Adrenal gland (tissue), 12 donors: ENCODE data around the gene ODAD3. TPM values are rescaled to one million over a fixed set of nuclear protein-coding genes. Genes with fewer than 3 reads are reported as not detected.
"Not testable (repeated sequence)": the region's sequence is repeated elsewhere in the genome, so short reads cannot be mapped to it uniquely, and the experiment has no call there.

Source experiments
- DNase-seq, 7 donors: peaks; one replicate each; pipeline ENCODE4 v3.0.0-alpha.2; 2019 to 2020
- H3K27ac ChIP-seq, 5 donors: fragments of 200-600 bp; sonication (generic) in 4 of 5; 1 replicate in 3 of 5; 2 replicates in 2 of 5; pipeline versions ENCODE4 v1.5.1 to v1.8.0; 2016 to 2020; ENCODE audit warnings: mild to moderate bottlenecking in 1 of 5
- H3K27me3 ChIP-seq: fragments of 200-600 bp; 2 replicates; pipeline ENCODE4 v1.8.0; 2021
- H3K36me3 ChIP-seq, 2 donors: fragments of 200-600 bp; replicated peaks in 1 of 2; 1 replicate in 1 of 2; 2 replicates in 1 of 2; pipeline versions ENCODE4 v1.5.1 to v1.8.0; 2018 to 2022
- H3K4me1 ChIP-seq, 2 donors: fragments of 200-600 bp; replicated peaks in 1 of 2; 1 replicate in 1 of 2; 2 replicates in 1 of 2; pipeline versions ENCODE4 v1.5.1 to v1.8.0; 2018 to 2021
- H3K4me3 ChIP-seq, 4 donors: fragments of 200-600 bp; sonication (generic) in 3 of 4; one replicate each; pipeline ENCODE4 v1.5.1; 2016 to 2018
- H3K9me3 ChIP-seq, 3 donors: fragments of 200-600 bp; sonication (generic) in 1 of 3; replicated peaks in 1 of 3; 1 replicate in 2 of 3; 2 replicates in 1 of 3; pipeline versions ENCODE4 v1.5.1 to v1.8.0; 2016 to 2021
- POLR2A ChIP-seq, 2 donors: fragments of 450-650 bp; IDR thresholded peaks; one replicate each; pipeline ENCODE4 v1.6.1; 2017; ENCODE audit warnings: antibody characterized with exemption in 2 of 2, mild to moderate bottlenecking in 2 of 2, moderate library complexity in 1 of 2
- WGBS, 4 donors: extraction: QIAGEN DNeasy Blood & Tissue Kit in 2 of 4; methylation state at CpG; one replicate each; pipeline versions ENCODE4 v1.1.5 to v1.1.7; 2013 to 2017; 5-methylcytosine and 5-hydroxymethylcytosine counted together
- intact Hi-C, 2 donors: fragments of 100-400 bp; cut with DNase I; formaldehyde crosslinking; loops; one replicate each; pipeline versions ENCODE4 v1.14.1 to v1.15.0; 2022 to 2023
- polyA plus RNA-seq, 3 donors: library from polyadenylated mRNA; stranded (reverse); fragments of 200-250 nt in 2 of 3; fragments of 350-450 nt in 1 of 3; fragmentation: Illumina TruSeq in 1 of 3; extraction: RNeasy Lipid Tissue Mini Kit (QIAGEN cat#74804) in 1 of 3; gene quantifications; one replicate each; pipeline ENCODE4 v1.2.3, GENCODE V29; 2013 to 2014
- total RNA-seq, 9 donors: library from RNA; depleted of rRNA in 4 of 9; stranded (reverse); fragments of >200 nt in 4 of 9; fragments of 120-200 nt in 1 of 9; fragmentation: NEBNext Ultra II Directional in 1 of 9; extraction: Animal tissue kit (Norgen Biotek cat#: 25700) in 1 of 9; gene quantifications; one replicate each; pipeline versions ENCODE4 v1.1.0 to v1.2.4, GENCODE V29; 2013 to 2023
- TF ChIP-seq, protein P1 (sequence below), 6 experiments: fragments of 450-650 bp in 4 of 6; fragments of 200-600 bp in 2 of 6; sonication (generic) in 1 of 6; IDR thresholded peaks; 1 replicate in 5 of 6; 2 replicates in 1 of 6; pipeline versions ENCODE4 v1.5.1 to v1.8.0; 2016 to 2021; ENCODE audit warnings: antibody characterized with exemption in 6 of 6, mild to moderate bottlenecking in 2 of 6, moderate library complexity in 1 of 6
- donor health status: healthy with polysubstance abuse.
- donor health status: Bipolar disorder and iron deficiency.
- donor health status: DM: yes; HTN: yes; CAD: no.
- donor health status: DM: no; HTN: no; CAD: no.
- donor health status: DM: no; HTN: no; CAD: no.
- donor health status: DM: yes; HTN: yes; CAD: no.

ODAD3 gene
- total and polyA plus RNA-seq, 12 donors: 0.69 to 7.9 (median 3.3) TPM

DNA sequence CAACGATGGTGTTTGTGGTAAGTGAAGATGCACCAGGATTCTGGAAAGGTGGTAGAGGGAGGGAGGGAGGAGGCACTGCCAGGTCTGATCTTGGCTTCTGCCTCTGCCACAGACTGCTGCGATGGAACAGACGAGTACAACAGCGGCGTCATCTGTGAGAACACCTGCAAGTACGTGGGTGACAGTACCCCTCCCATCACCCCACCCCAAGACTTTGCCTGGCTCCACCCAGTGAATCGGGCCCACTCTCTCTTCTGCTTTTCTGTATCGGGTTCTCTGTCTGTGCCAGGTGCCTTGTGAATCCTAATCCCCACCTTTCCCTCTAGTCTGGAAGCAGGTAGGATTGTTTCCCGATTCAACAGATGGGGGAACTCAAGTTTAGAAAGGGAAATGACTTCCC is 3.0 kb upstream of the ODAD3 start:
- H3K27ac ChIP-seq: no peak overlapping the region
- 85 to 97% (median 91%) methylated on average over 9 of the region's 9 CpGs for WGBS, 4 donors
- H3K9me3 ChIP-seq: no peaks in the 10 kb centered on the region
- intact Hi-C loops: no loop called here
- no peaks in the 10 kb centered on the region for H3K27me3 ChIP-seq
- DNase-seq: no peak
- H3K4me3 ChIP-seq: no peak overlapping the region
- H3K4me1 ChIP-seq: peaks cover 12 to 17% of the 10 kb centered on the region in 2 donors
- no peak for TF ChIP-seq POLR2A (IDR thresholded peaks at IDR 0.05)
- TF ChIP-seq, protein P1, sequence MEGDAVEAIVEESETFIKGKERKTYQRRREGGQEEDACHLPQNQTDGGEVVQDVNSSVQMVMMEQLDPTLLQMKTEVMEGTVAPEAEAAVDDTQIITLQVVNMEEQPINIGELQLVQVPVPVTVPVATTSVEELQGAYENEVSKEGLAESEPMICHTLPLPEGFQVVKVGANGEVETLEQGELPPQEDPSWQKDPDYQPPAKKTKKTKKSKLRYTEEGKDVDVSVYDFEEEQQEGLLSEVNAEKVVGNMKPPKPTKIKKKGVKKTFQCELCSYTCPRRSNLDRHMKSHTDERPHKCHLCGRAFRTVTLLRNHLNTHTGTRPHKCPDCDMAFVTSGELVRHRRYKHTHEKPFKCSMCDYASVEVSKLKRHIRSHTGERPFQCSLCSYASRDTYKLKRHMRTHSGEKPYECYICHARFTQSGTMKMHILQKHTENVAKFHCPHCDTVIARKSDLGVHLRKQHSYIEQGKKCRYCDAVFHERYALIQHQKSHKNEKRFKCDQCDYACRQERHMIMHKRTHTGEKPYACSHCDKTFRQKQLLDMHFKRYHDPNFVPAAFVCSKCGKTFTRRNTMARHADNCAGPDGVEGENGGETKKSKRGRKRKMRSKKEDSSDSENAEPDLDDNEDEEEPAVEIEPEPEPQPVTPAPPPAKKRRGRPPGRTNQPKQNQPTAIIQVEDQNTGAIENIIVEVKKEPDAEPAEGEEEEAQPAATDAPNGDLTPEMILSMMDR (IDR thresholded peaks at IDR 0.05): no peak
- H3K36me3 ChIP-seq: peaks cover 0 to 65% of the 10 kb centered on the region in 2 donors

DNA sequence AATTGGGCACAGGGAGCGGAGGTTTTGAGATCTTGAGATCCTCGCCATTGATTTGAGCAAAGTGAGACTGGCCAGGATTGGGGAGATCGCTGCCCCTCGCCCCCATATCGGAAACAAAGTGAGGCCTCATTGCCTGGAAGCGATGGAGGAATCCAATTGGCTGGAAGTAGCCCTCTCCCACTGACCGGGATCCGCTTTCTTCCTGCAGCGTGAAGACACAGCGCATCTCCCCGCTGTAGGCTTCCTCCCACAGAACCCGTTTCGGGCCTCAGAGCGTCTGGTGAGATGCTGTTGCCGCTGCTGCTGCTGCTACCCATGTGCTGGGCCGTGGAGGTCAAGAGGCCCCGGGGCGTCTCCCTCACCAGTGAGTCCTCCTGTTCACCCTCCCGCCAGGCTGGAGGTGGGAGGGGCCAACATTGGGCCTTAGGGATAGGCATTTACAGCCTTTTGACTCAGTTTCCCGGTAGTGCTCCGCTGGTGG is 952 bp upstream of the ODAD3 start:
- WGBS, 4 donors: 0 to 5% (median 2%) methylated on average over 8 to 21 of the region's 21 CpGs

DNA sequence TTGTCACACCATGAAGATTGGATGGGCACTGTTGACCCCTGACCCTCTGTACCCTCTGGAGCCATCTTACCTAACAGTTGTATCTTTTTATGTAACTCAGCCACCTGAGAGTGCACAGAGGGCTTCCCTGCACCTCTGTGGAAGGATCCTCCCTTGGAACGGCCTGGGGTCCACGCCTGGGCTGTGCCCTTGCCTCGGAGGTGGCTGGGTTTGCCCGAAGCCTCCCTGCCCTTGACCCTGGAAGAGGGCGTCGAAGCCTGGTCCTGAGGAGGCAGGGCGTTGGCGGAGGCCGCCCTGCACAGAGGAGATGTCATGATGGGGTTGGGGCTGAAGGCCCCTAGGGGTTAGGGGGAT is 241 bp downstream of the ODAD3 start:
- H3K27me3 ChIP-seq: no peaks in the 10 kb centered on the region
- H3K4me1 ChIP-seq: peaks cover 12 to 17% of the 10 kb centered on the region in 2 donors
- intact Hi-C loops: loop anchor here (5.0 kb wide), 2 partner anchors 47 to 52 kb away; partner anchors contain the start of gene EPOR (in 1 of the 2)
- H3K4me3 ChIP-seq: peak overlapping the region in 1 of 4 donors; percentile 81
- DNase-seq: no peak
- H3K9me3 ChIP-seq: no peaks in the 10 kb centered on the region
- whole genome bisulfite sequencing, 4 donors: 0 to 6% (median 2%) methylated on average over 4 to 9 of the region's 9 CpGs; no CpG with 5 or more reads in 1 of the 4 donors
- H3K27ac ChIP-seq: peak overlapping the region in 4 of 5 donors; percentile 51 to 87 (median 72)
- no peak for TF ChIP-seq POLR2A (IDR thresholded peaks at IDR 0.05)
- H3K36me3 ChIP-seq: peaks cover 0 to 33% of the 10 kb centered on the region in 2 donors

More for the DNA sequence above, 952 bp upstream of the ODAD3 start:
- DNase-seq: peak in 2 of 7 donors; percentile 36 to 52
- Histone ChIP-seq H3K4me3 (peak overlapping the region in 3 of 4 donors; percentile 4 to 81 (median 78)), H3K4me1 (peaks cover 12 to 17% of the 10 kb centered on the region in 2 donors), H3K36me3 (peaks cover 0 to 44% of the 10 kb centered on the region in 2 donors), H3K27me3 (no peaks in the 10 kb centered on the region), H3K27ac (peak overlapping the region in 3 of 5 donors; percentile 57 to 87 (median 87)), H3K9me3 (no peaks in the 10 kb centered on the region)
- intact Hi-C loops: no loop called here
- TF ChIP-seq POLR2A (IDR thresholded peaks at IDR 0.05): no peak
- TF ChIP-seq, protein P1 (IDR thresholded peaks at IDR 0.05): peak in 1 of 6 experiments; percentile 9

DNA sequence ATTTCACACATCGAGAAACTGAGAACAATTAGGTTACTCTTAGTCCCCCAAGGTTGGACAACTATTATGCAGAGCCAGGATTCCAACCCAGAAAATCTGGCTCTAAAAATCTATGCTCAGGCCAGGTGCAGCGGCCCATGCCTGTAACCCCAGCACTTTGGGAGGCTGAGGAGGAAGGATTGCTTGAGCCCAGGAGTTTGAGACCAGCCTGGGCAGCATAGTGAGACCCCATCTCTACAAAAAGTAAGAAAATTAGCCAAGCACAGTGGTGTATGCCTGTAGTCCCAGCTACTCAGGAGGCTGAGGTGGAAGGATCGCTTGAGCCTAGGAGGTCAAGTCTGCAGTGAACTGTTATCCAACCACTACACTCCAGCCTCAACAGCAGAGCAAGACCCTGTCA is 1.4 kb downstream of the ODAD3 start:
- H3K9me3 ChIP-seq: not testable (repeated sequence)

DNA sequence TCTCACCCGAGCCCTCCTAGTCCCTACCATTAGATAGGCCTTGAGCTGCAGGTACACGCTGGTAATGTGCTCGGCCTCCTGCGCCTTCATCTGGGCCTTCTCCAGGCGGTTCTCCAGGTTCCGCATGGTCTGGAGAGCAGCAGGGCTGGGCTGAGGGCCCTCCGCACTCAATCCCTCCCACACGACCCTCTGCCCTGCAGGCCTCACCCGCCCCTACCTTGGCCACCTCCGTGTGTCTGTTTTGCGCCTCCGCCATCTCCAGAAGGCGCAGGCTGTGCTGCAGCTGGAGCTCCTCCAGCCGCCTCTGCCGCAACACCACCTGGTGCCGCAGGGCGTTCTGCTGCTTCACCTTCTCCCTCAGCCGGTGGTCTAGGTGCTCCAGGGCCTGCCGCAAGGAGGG is 8.3 kb downstream of the ODAD3 start:
- Histone ChIP-seq H3K27ac (no peak overlapping the region), H3K4me3 (no peak overlapping the region), H3K27me3 (no peaks in the 10 kb centered on the region), H3K36me3 (no peaks in the 10 kb centered on the region), H3K4me1 (peaks cover 2 to 4% of the 10 kb centered on the region in 2 donors), H3K9me3 (no peaks in the 10 kb centered on the region)
- intact Hi-C loops: no loop called here
- DNase-seq: no peak
- WGBS, 4 donors: 89 to 96% (median 92%) methylated on average over 13 to 19 of the region's 19 CpGs
- TF ChIP-seq, protein P1 (IDR thresholded peaks at IDR 0.05): no peak
- TF ChIP-seq POLR2A (IDR thresholded peaks at IDR 0.05): no peak

More for the DNA sequence above, 1.4 kb downstream of the ODAD3 start:
- DNase-seq, H3K4me3 ChIP-seq, H3K27ac ChIP-seq, H3K27me3 ChIP-seq: not testable (repeated sequence)
- intact Hi-C loops: loop anchor here (5.0 kb wide), 2 partner anchors 46 to 51 kb away; partner anchors contain the start of gene EPOR (in 1 of the 2)
- Histone ChIP-seq H3K36me3 (peaks cover 0 to 22% of the 10 kb centered on the region in 2 donors), H3K4me1 (peaks cover 12 to 17% of the 10 kb centered on the region in 2 donors)
- WGBS, 4 donors: 96 to 99% (median 97%) methylated on average over 3 of the region's 3 CpGs
